Central memory CD8-positive, alpha-beta T cell (primary cell): ENCODE results near the gene FBXO31.
A peak's percentile ranks its signal among the peaks of the same experiment; 100 is the strongest.

Experiments used
- ATAC-seq: fragments of 150-1000 bp; cut with Tn5 transposase; replicated peaks from 2 replicates; pipeline ENCODE4 v1.10.0; 2022; ENCODE audit warnings: mild to moderate bottlenecking, moderate FRiP score, moderate number of reproducible peaks; ENCODE audit not compliant: poor library complexity, severe bottlenecking; ENCODE audit errors: extremely low read depth
- DNase-seq, 2 donors: peaks; one replicate each; pipeline ENCODE4 v3.0.0; 2021; ENCODE audit warnings: low spot score in 2 of 2
- H3K27ac Mint-ChIP-seq: one replicate; pipeline ENCODE4 v1.8.0; 2022; ENCODE audit warnings: low read depth, mild to moderate bottlenecking, moderate library complexity, mixed read lengths
- H3K27me3 Mint-ChIP-seq: one replicate; pipeline ENCODE4 v1.8.0; 2022; ENCODE audit warnings: mixed read lengths
- H3K36me3 Mint-ChIP-seq: one replicate; pipeline ENCODE4 v1.8.0; 2022; ENCODE audit warnings: mild to moderate bottlenecking, moderate library complexity, mixed read lengths; ENCODE audit not compliant: insufficient read depth
- H3K4me1 Mint-ChIP-seq: one replicate; pipeline ENCODE4 v1.8.0; 2022; ENCODE audit warnings: mixed read lengths
- H3K4me3 Mint-ChIP-seq: one replicate; pipeline ENCODE4 v1.8.0; 2022; ENCODE audit warnings: mild to moderate bottlenecking, moderate library complexity, mixed read lengths
- H3K9me3 Mint-ChIP-seq: one replicate; pipeline ENCODE4 v1.8.0; 2022; ENCODE audit warnings: mixed read lengths

FBXO31 gene

DNA sequence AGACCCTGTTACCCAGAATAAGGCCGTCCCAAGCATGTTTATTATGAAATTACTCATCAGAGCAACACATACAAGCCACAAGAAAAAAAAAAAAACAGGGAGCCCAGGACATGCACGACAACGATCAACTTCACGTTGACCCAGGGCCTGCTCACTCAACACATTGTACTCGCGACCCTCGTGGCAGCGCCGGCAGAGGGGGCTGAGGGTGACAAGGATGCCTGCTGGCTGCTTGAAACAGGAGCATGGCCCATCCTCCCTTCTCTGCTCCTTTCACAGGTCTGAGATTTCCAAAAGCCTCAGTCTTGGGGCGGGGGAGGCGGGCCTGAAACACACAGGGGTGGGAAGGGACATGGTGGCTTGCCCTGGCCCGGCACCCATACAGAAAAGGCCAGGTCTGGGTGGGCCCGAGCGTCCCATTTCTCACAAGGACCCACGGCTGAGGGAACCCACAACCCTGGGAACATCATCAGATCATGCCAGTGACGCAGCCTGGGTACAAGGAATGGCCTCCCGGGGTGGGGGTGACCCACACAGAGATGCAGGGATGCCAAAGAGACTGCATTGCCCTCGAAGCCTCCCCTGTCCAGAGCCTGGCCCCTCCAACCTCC, 45.3 kb downstream of the FBXO31 start:
- Mint-ChIP-seq H3K4me1 (peaks cover 9% of the 10 kb centered on the region), H3K27me3 (no peaks in the 10 kb centered on the region), H3K4me3 (no peak overlapping the region), H3K36me3 (peaks cover 29% of the 10 kb centered on the region), H3K9me3 (no peaks in the 10 kb centered on the region), H3K27ac (peak overlapping the region; percentile 66)
- no peak for DNase-seq
- ATAC-seq, result no peak

DNA sequence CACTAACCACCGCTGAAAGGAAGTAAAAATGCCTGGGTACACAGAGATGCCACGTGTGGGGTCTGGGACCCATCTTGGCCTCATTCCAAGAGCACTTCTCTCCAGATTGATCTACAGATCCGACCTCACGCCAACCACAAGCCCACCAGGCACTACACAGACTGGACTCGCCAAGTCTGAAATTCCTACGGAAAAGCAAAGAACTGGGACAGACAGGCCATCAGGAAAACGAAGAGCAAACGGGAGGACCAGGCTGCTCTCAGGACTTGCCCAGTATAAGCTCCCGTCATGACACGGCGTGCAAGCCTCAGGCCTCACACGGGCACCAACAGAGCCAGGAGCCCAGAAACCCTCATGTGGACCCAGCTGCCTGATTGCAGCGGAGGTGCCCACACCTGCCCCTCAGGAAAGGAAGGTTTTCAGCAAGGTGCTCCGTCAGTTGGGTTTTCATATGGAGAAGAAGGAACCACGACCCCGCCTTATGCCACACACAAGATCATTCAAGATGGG, 46.3 kb downstream of the FBXO31 start:
- DNase-seq (no peak), ATAC-seq (no peak)
- H3K36me3 Mint-ChIP-seq, result peaks cover 24% of the 10 kb centered on the region
- H3K4me3 Mint-ChIP-seq, result no peak overlapping the region
- H3K27ac Mint-ChIP-seq, result no peak overlapping the region
- H3K4me1 Mint-ChIP-seq, result peaks cover 4% of the 10 kb centered on the region
- H3K27me3 Mint-ChIP-seq, result no peaks in the 10 kb centered on the region
- no peaks in the 10 kb centered on the region for H3K9me3 Mint-ChIP-seq

DNA sequence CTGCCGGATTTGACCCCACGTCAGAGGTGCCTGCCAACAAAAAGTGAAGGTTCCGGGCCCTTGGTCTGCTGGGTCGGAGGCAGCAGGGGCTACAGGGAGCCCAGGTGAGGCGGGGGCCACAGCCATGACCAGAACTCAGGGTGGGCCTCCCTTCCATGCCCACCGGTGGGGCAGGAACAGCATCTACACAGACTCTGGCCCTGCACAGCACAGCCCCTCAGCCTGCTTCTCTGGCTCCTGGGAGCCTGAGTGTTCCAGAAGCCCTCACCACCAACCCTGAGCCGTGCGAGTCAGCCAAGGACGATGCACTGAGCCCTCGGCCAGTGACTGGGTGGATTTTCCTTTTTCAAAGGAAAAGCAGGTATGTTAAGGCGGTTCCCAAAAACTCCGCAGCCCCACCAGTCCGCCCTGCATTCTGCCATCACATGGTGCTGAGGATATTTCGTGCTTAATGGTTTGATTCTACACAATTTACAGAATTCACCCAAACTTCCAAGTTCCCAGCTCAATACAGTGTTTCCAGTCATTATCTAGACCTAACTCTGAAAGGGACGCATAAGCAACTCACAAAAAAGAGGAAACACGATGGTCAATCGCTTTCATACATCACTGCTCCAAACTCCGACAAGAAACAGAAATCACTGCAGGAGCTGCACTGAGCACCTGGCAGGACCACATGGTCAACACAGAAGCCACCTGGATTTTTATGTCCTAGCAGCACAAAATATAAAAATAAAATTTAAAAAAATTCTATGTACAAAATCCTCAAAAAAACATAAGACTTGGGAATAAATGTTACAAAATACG, 46.9 kb downstream of the FBXO31 start:
- Mint-ChIP-seq H3K9me3 (no peaks in the 10 kb centered on the region), H3K27ac (no peak overlapping the region), H3K36me3 (peaks cover 21% of the 10 kb centered on the region), H3K4me3 (no peak overlapping the region), H3K27me3 (no peaks in the 10 kb centered on the region), H3K4me1 (peaks cover 4% of the 10 kb centered on the region)
- no peak for DNase-seq
- no peak for ATAC-seq

DNA sequence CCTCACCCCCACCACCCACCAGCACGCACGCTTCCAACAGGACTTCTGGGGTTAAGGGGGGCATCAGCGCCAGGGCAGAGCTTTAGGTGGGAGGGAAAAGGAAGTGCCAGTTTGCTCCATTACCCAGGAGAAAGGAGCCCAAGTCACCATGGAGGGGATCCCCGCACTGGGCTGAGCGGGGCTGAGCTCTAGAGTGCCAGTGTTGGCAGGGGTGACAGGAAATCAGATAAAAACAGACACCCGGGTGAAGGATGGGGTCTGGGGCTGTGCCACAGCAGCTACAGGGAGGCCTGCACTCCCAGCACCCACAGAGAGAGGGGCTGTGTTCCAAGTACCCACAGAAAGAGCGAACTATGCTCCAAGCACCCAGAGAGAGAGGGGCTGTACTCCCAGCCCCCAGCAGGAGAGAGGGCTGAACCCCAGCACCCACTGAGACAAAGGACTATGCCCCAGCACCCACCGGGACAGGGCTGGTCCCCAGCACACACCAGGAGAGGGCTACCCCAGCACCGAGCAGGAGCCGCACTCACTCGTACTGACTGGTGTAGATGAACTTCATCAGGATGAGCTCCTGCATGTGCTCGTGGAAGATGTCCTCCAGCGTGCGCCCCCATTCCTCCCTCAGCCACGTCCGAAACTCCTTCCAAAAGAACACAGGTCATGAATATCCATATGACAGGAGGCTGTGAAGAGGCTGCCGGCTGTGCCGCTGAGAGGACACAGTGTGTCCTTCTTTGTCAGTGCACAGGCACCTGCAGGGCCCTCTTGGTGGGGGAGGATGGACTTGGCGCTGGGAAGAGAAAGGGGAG, 47.7 kb downstream of the FBXO31 start:
- DNase-seq (no peak), ATAC-seq (no peak)
- H3K36me3 Mint-ChIP-seq, result peaks cover 18% of the 10 kb centered on the region
- H3K27ac Mint-ChIP-seq, result peak overlapping the region; percentile 55
- no peaks in the 10 kb centered on the region for H3K27me3 Mint-ChIP-seq
- H3K4me3 Mint-ChIP-seq, result no peak overlapping the region
- H3K4me1 Mint-ChIP-seq, result peaks cover 4% of the 10 kb centered on the region
- no peaks in the 10 kb centered on the region for H3K9me3 Mint-ChIP-seq

DNA sequence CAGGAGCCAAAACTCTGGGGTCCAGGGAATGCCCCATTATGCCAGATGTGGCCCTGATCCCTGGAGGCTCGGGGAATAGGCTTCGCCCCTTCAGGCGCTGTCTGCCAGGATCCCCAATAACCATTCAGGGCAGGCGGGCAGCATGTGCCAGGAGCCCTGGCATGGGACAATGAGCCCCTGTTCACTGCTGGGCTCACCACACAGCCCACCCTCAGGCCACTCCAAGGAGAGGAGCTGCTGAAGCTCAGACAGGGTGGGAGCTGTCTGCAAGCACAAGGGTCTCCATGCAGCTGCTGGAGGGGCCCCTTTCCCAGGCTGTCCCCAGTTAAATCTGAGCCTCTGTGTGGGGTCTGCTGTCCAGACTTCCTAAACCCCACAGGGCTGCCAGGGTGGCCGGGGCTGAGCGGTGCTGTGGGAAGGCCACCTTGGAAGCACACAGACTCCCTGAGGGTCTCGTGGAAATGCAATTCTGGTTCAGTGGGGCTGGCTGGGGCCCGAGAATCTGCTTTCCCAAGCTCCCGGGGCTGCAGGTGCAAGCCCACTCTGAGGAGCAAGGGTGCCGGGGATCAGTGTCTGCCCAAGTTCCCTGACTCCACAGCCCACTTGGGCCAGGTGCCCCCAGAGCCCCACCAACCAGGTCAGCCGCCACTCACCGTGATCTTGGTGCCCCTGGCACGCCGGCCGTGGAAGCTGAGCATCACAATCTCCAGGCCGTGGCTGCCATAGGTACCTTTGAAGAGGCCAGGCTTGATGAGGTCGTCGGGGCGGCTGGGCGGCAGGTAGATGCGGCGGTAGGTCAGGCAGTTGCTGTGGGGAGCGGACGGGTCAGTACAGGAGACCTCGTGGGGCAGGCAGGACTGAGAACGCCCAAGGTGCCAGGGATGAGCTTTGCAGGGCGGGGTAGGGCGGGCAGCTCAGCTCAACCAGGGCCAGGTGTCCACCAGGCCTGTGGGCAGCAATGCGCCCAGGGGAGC, 48.6 kb downstream of the FBXO31 start:
- peaks cover 17% of the 10 kb centered on the region for H3K36me3 Mint-ChIP-seq
- H3K4me3 Mint-ChIP-seq, result no peak overlapping the region
- peaks cover 4% of the 10 kb centered on the region for H3K4me1 Mint-ChIP-seq
- DNase-seq, result no peak
- no peaks in the 10 kb centered on the region for H3K9me3 Mint-ChIP-seq
- H3K27ac Mint-ChIP-seq, result peak overlapping the region; percentile 55
- no peak for ATAC-seq
- H3K27me3 Mint-ChIP-seq, result no peaks in the 10 kb centered on the region

DNA sequence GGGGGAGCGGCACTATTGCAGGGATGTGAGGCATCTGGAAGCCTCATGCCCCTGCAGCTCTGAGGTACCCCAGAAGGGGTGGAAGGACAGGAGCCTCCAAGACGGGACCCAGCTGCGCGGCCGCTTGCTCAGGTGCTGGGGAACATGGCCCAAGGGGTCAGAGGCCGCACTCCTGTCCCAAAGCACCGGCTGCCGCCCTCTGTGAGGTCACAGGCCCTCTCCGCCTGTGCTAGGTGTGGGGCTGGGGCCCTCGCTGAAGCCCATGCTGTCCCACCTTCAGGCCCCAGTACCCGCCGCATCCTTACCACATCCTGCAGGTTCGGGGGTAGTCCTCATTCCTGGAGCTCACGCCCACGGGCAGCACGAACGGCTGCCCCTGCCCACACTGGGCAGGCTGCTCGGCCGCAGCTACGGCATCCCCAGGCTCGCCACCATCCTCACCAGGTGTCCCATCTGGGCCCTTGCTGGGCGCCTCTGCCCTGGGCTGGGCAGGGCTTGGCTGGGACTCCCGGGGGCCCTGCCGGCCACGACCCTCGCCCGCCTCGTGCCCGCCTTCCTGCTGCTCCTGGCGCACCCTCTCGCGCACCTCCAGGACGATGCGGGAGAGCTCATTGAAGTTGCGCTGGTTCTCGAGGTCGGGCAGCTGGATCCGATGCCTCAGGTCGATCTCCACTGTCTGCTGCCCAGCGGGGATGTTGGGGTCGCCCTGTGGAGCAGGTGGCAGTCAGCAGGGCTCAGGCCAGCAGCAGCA, 49.8 kb downstream of the FBXO31 start:
- Mint-ChIP-seq H3K4me1 (peaks cover 4% of the 10 kb centered on the region), H3K36me3 (peaks cover 12% of the 10 kb centered on the region), H3K4me3 (no peak overlapping the region), H3K27me3 (no peaks in the 10 kb centered on the region), H3K27ac (peak overlapping the region; percentile 38), H3K9me3 (no peaks in the 10 kb centered on the region)
- DNase-seq, result no peak
- no peak for ATAC-seq

DNA sequence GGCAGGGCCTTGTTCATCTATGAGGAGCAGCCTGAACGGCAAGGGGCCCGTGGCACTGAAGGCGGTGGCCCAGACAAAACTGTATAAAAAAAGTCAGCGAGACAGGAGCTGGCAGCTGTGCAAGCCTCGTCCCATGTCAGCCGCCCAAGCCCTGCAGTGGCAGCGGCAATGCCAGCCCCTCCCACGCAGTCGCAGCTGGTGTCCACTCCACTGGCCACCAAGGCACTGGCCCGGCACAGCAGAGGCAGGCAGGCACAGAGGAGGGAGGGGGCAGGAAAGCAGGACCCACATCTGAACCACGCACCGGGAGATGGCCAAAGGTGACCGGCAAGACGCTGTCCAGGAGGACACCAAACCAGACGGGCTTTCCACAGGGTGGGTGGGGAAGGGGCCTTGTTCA, 50.5 kb downstream of the FBXO31 start:
- H3K9me3 Mint-ChIP-seq, result no peaks in the 10 kb centered on the region
- H3K36me3 Mint-ChIP-seq, result peaks cover 10% of the 10 kb centered on the region
- no peak overlapping the region for H3K4me3 Mint-ChIP-seq
- H3K27me3 Mint-ChIP-seq, result no peaks in the 10 kb centered on the region
- ATAC-seq, result no peak
- peaks cover 4% of the 10 kb centered on the region for H3K4me1 Mint-ChIP-seq
- no peak overlapping the region for H3K27ac Mint-ChIP-seq
- no peak for DNase-seq

DNA sequence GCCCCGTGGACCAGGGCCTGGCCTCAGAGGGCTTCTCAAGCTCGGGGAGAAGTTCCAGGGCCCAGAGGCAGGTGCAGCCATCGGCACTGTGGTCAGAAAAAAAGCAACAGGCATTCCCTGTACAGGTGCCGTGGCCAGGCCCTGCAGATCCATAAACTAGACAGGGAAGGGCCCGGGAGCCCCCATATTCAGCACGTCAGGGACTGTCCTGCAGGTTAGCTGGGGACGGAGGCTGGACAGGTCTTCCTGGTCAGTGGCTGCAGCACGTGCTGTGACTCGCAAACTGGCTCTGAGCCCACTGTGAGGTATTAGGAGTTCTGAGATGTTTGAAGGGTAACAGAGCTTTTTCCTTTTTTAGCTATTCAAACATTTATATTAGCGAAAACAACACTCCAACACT, 51.4 kb downstream of the FBXO31 start:
- no peak for DNase-seq
- Mint-ChIP-seq H3K4me1 (peaks cover 4% of the 10 kb centered on the region), H3K4me3 (no peak overlapping the region), H3K27me3 (no peaks in the 10 kb centered on the region), H3K9me3 (no peaks in the 10 kb centered on the region), H3K27ac (no peak overlapping the region), H3K36me3 (peaks cover 12% of the 10 kb centered on the region)
- no peak for ATAC-seq

GRCh38 chr16:87331241-87331801, 52.3 kb downstream of the FBXO31 start:
- H3K9me3 Mint-ChIP-seq, result no peaks in the 10 kb centered on the region
- no peak for ATAC-seq
- no peak overlapping the region for H3K4me3 Mint-ChIP-seq
- no peaks in the 10 kb centered on the region for H3K27me3 Mint-ChIP-seq
- no peak overlapping the region for H3K27ac Mint-ChIP-seq
- no peak for DNase-seq
- H3K36me3 Mint-ChIP-seq, result peaks cover 12% of the 10 kb centered on the region
- peaks cover 4% of the 10 kb centered on the region for H3K4me1 Mint-ChIP-seq

- Mint-ChIP-seq H3K9me3 (no peaks in the 10 kb centered on the region), H3K4me1 (no peaks in the 10 kb centered on the region), H3K27ac (no peak overlapping the region), H3K4me3 (no peak overlapping the region), H3K36me3 (peaks cover 14% of the 10 kb centered on the region), H3K27me3 (no peaks in the 10 kb centered on the region)
- no peak for DNase-seq
- no peak for ATAC-seq
Measured at GRCh38 chr16:87330646-87331045, 52.9 kb downstream of the FBXO31 start.

- H3K27me3 Mint-ChIP-seq, result no peaks in the 10 kb centered on the region
- ATAC-seq (no peak), DNase-seq (no peak)
- no peaks in the 10 kb centered on the region for H3K9me3 Mint-ChIP-seq
- H3K4me1 Mint-ChIP-seq, result no peaks in the 10 kb centered on the region
- H3K36me3 Mint-ChIP-seq, result peaks cover 14% of the 10 kb centered on the region
- H3K4me3 Mint-ChIP-seq, result no peak overlapping the region
- H3K27ac Mint-ChIP-seq, result no peak overlapping the region
Measured at GRCh38 chr16:87330257-87330624, 53.3 kb downstream of the FBXO31 start.
